ENCODE measurements around the gene MMRN2.
"Not testable (repeated sequence)": the region's sequence is repeated elsewhere in the genome, so short reads cannot be mapped to it uniquely, and the experiment has no call there.

Gene MMRN2

GRCh38 chr10:86942441-86943315, 14.7 kb downstream of the MMRN2 start:
- no peak for TF ChIP-seq CTCF (IDR thresholded peaks at IDR 0.05; ENCODE audit: control insufficient read depth, insufficient read depth, low read depth, low read length, missing control alignments)
- H3K4me3 ChIP-seq (ENCODE audit: control insufficient read depth, low read depth, low read length), result no peak overlapping the region
- DNase-seq (ENCODE audit: low read depth), result no peak

- no peak overlapping the region for H3K4me3 ChIP-seq (ENCODE audit: control insufficient read depth, low read depth, low read length)
- no peak for DNase-seq (ENCODE audit: low read depth)
- TF ChIP-seq CTCF (IDR thresholded peaks at IDR 0.05; ENCODE audit: control insufficient read depth, insufficient read depth, low read depth, low read length, missing control alignments), result no peak
Observed at GRCh38 chr10:86941991-86942421, 15.4 kb downstream of the MMRN2 start.

GRCh38 chr10:86941426-86941825, 16.0 kb downstream of the MMRN2 start:
- TF ChIP-seq CTCF (IDR thresholded peaks at IDR 0.05; ENCODE audit: control insufficient read depth, insufficient read depth, low read depth, low read length, missing control alignments), result no peak
- H3K4me3 ChIP-seq (ENCODE audit: control insufficient read depth, low read depth, low read length), result no peak overlapping the region

GRCh38 chr10:86940677-86941076, 16.7 kb downstream of the MMRN2 start:
- DNase-seq (ENCODE audit: low read depth), result no peak
- no peak overlapping the region for H3K4me3 ChIP-seq (ENCODE audit: control insufficient read depth, low read depth, low read length)
- no peak for TF ChIP-seq CTCF (IDR thresholded peaks at IDR 0.05; ENCODE audit: control insufficient read depth, insufficient read depth, low read depth, low read length, missing control alignments)

More at GRCh38 chr10:86941426-86941825, 16.0 kb downstream of the MMRN2 start:
- no peak for DNase-seq (ENCODE audit: low read depth)

GRCh38 chr10:86940076-86940475, 17.3 kb downstream of the MMRN2 start:
- not testable (repeated sequence) for DNase-seq (ENCODE audit: low read depth); H3K4me3 ChIP-seq (ENCODE audit: control insufficient read depth, low read depth, low read length)

GRCh38 chr10:86938260-86938659, 19.2 kb downstream of the MMRN2 start:
- no peak for TF ChIP-seq CTCF (IDR thresholded peaks at IDR 0.05; ENCODE audit: control insufficient read depth, insufficient read depth, low read depth, low read length, missing control alignments)
- DNase-seq (ENCODE audit: low read depth), result no peak
- H3K4me3 ChIP-seq (ENCODE audit: control insufficient read depth, low read depth, low read length), result no peak overlapping the region

GRCh38 chr10:86937502-86938154, 19.8 kb downstream of the MMRN2 start:
- no peak for DNase-seq (ENCODE audit: low read depth)
- TF ChIP-seq CTCF (IDR thresholded peaks at IDR 0.05; ENCODE audit: control insufficient read depth, insufficient read depth, low read depth, low read length, missing control alignments), result no peak
- H3K4me3 ChIP-seq (ENCODE audit: control insufficient read depth, low read depth, low read length), result no peak overlapping the region
